GM12892 (cell line): ENCODE results near the gene NCAM2.

ENCODE experiments used
- POLR2A ChIP-seq: IDR thresholded peaks from 2 replicates; pipeline ENCODE4 v1.6.1; 2011; ENCODE audit warnings: low read depth, low read length, control low read depth
- POLR2AphosphoS5 ChIP-seq: IDR thresholded peaks from 2 replicates; pipeline ENCODE4 v1.6.1; 2011; ENCODE audit warnings: low read depth, low read length, control low read depth
- TAF1 ChIP-seq: IDR thresholded peaks from 2 replicates; pipeline ENCODE4 v1.6.1; 2011; ENCODE audit warnings: low read depth, mild to moderate bottlenecking, control low read depth, low read length, borderline replicate concordance

GRCh38 chr21:21148514-21148913, 150.3 kb downstream of the NCAM2 start:
- TF ChIP-seq POLR2A (no peak), POLR2AphosphoS5 (no peak), TAF1 (no peak)
